ENCODE results near the gene AGAP3.

AGAP3 gene

DNA sequence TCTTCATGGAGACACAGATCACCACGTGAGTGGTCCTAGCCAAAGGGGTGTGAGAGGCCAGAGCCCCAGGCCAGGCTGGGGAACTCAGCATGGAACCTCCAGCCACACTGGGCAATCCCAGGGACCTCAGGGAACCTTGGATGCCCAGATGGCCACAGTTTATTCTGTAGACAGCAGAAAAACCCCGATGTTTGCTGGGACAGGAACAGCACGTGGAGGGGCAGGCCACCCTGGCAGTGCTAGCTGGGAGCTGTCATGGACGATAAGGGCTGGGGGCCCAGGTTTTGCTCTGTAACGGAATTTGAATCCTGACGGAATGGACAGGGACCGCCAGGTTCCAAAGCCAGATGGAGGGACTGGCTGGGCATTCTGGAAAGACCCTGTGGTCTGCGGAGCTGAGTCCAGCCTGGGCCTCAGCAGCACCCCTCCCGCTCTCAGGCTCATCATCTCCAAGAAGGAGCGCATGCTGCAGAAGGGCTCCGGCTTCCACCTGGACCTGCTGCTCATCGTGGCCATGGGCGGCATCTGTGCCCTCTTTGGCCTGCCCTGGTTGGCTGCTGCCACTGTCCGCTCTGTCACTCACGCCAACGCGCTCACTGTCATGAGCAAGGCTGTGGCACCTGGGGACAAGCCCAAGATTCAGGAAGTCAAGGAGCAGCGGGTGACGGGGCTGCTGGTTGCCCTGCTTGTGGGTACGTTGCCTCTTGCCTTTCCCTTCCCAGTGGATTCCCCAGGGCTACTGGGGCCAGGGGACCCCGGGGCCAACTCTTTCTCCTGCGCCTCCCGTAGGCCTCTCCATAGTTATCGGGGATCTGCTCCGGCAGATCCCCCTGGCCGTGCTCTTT is 11.2 kb upstream of the AGAP3 start:
- DNase-seq: no peak

- no peak for DNase-seq
Measured at GRCh38 chr7:151075662-151075971, 10.7 kb upstream of the AGAP3 start.

- no peak for DNase-seq
Measured at GRCh38 chr7:151075978-151076426, 10.3 kb upstream of the AGAP3 start.

DNA sequence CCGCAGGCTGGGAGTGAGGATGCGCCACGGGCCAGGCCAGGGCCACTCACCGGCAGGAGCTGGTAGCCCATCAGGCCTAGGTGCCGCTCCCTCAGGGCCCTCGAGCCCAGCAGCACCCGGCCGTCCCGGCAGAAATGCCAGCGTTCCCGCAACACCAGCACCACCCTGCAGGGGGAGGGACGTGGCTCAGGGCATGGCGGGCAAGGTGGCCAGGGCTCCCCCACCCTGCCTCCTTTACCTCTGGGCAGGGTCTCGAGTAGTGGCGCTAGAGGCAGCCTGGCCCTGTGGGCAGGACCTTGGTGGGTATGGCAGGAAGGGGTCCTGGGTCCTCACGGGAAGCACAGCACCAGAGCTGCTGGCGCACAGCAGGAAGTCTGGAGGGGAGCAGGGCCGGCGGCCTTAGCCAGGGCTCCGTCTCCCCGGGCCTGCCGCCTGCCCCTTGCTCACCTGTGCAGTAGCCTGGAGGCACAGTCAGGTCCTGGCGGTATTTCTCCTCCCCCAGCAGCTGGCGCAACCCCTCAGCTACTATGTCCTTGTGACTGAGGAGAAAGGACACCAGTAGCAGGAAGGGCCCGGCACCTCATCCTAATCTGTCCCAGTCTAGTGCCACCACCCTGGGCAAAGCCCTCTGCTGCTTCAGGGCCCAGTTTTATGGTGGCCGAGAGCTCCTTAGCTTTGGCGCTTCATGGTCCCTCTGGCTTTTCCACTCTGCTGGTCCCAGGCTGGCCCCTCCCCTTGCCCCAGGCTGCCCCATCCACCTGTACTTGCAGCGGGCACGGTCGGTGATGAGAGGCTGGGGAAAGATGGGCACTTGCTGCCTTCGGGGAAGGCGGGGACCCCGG is 9.2 kb upstream of the AGAP3 start:
- DNase-seq: peak; percentile 68

DNA sequence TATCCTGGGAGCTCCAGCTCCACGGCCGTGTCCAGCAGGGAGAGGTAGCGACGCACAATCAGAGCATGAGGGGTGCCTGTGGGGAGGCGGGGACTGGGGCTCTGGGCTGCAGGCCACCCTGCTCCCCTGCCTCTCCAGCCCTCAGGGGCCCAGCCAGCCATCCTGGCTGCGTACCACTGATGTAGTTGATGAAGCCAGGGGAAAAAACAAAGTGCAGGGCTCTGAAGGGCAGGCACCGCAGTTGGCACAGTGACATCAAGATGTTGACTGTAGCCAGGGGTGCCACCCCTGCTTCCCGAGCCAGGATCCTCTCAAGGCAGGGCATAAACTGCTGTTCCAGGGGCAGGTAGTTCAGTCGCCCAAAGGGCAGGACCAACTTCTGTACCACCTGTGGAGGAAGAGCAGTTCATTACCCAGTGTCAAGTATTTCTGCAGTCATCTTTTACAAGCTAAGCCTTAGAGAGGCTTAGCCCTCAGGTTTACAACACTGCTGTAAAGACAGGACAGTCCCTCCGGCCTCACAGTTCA is 8.5 kb upstream of the AGAP3 start:
- DNase-seq: no peak

DNA sequence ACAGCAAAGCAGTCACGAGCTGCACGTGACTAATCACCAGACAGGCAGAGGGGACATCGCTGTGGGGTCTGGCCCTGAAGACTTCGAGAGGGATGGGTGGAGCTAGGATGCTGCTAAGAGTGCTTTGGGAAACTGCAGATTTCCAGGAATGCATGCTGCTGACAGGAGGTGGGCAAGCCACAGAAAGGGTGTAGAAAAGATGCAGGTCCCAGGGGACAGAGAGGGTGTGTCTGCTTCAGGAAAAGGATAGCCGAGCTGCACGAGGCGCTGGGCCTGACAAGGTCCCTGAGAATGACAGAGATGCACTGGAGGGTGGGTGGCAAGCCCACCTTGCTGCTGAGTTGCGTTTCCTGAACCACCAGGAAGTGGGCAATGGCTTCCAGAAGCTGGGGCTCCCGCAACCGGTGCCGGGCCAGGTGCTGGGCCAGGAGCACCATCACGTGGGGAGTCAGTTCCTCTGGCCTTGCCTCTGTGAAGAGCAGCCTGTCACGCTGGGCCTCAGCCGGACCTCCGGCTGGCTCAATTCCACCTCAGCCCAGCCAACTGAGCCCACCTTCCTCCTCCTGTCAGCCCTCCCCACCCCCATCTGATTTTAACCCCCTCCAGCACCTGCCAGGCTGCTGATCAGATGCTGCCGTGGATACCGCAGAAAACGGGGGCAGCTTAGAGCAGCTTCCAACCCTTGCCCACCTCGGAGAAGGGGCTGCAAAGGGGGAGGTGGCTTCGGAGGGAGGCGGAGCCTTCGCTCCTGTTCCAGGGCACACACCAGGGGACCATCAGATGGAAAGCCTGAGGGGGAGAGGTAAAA is 7.8 kb upstream of the AGAP3 start:
- no peak for DNase-seq

GRCh38 chr7:151079199-151079910 is 6.9 kb upstream of the AGAP3 start:
- DNase-seq: no peak

DNA sequence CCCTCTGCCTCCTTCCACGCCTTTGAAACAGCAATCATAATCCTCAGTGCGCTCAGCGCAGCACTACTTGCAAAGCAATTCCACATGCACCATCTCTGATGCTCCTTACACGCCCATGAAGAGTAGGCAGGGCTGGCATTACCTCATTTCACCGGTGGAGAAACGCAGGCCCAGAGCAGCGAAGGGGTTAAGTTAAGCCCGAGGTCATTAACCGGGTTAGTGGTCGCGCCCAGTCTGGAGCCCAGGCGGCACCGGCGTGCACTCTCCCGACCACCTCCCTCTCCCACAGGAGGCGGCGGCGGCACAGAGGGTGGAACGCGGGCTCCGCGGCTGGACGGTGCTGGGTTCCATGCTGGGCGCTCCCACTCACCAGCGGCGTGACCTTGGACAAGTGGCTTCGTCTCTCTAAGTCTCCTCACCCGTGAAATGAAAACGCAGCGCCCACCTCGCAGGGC is 6.2 kb upstream of the AGAP3 start:
- no peak for DNase-seq

- peak; percentile 96 for DNase-seq
Measured at GRCh38 chr7:151080522-151081169, 5.6 kb upstream of the AGAP3 start, which contains the start of gene FASTK. Gene FASTK, minus strand, starts transcription at chr7:151080809. Its CDS starts 43 bp downstream, at chr7:151080766.

- DNase-seq: no peak
Measured at GRCh38 chr7:151081170-151082101, 4.8 kb upstream of the AGAP3 start.

- no peak for DNase-seq
Measured at GRCh38 chr7:151082141-151083070, 3.9 kb upstream of the AGAP3 start.

- peak; percentile 95 for DNase-seq
Measured at GRCh38 chr7:151083071-151083823, 3.0 kb upstream of the AGAP3 start, which contains the start of gene TMUB1. Gene TMUB1, minus strand, starts transcription at chr7:151083493. Its CDS starts 930 bp downstream, at chr7:151082563.

- DNase-seq: no peak
Measured at GRCh38 chr7:151083824-151084160, 2.5 kb upstream of the AGAP3 start.

- DNase-seq: no peak
Measured at GRCh38 chr7:151085329-151085690, 965 bp upstream of the AGAP3 start.

DNA sequence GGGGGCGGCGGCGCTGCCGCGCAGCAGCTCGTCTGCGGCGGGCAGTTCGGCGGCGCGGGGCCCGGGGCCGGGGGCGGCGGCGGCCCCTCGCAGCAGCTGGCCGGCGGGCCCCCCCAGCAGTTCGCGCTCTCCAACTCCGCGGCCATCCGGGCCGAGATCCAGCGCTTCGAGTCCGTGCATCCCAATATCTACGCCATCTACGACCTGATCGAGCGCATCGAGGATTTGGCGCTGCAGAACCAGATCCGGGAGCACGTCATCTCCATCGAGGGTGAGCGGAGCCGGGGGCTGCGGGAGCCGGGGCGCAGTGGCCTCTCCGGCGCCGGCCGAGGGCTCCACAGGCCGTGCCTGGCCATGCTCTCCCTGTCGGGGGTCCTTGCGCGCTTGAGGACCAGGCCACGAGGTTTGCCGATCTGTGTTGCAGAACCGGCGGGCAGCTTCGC is 548 bp downstream of the AGAP3 start:
- DNase-seq: no peak

DNA sequence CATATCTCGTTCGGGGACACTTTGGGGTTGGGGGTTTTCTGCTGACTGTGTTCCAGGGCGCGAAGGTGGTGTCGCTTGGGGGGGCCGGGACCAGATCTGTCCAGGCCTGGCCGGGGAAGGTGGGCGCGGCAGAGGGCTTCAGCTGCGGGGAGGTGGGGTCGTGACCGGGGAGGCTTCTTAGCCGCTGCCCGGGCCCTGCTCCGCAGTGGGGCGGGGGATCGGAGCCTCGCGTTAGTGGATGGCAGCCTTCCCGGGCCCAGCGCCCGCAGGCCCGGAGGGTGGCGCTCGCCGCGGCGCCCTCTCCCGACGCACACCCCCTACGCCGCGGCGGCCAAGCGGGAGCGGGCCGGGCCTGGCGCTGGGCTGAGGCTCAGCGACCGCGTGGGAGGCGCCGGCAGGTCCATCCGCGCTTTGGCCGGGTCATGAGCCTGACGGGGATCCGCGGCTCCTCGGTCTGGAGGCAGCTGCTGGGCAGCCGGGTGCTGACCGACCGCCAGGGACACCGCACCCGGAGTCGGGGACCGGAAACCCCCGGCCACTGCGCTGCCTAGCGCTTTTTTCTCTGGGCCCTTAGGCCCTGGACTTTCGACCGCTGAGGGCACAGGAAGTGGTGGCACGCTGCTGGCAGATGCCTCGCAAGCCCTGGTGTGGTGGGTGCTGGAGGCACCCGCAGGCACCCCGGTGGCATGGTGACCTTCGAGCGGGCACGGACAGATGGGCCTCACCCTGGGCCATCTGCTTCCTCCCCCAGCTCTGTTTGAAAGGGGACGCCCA is 1.2 kb downstream of the AGAP3 start:
- peak; percentile 75 for DNase-seq

DNA sequence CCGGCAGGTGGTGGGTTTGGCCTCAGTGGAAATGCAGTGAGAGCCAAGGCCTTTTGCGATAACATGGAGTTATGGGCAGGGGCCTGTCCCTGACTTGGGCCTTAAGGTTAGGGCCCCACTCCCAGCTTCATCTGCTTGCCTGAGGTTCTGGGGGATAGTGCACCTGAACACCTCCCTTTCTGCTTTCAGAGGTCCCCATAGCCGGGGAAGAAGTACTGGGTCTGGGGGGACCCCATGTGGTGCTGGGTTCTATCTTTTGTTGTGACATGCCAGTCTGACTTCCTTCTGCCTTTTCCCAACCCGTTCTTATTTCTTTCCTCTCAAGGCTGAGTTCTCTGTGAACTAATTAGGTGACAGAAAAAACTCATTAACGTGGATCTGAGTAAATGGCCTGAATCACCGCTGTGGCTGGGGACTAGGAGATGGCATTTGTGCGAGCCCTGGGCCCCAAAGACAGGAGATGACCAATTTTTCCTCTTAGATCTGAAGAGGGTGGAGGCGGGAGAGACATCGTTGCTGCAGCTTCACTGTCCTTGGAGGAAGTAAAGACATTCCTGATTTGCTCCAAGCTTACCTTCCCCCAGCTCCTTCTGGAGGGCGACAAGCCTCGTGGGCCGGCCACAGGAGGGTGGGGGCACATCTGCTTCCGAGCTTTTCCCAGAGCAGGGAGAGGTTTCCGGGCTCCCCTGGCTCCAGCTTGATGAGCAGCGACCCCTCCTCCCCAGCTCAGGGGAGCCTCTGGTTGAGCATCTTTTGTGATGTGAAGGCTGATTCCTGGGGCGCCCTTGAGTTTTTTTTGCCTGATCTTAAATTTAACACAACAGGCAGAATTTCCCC is 2.0 kb downstream of the AGAP3 start:
- no peak for DNase-seq
